ENCODE results near the gene CAMTA1. TPM values are rescaled to one million over a fixed set of nuclear protein-coding genes. Genes with fewer than 3 reads are reported as not detected.

Gene CAMTA1
- total RNA-seq, 1 donor = 56.1 TPM

GRCh38 chr1:7517611-7518330 lies 732.5 kb downstream of the CAMTA1 start:
- H3K4me3 ChIP-seq (ENCODE audit: low read depth, low read length) = no peak overlapping the region
- TF ChIP-seq CTCF (IDR thresholded peaks at IDR 0.05; ENCODE audit: insufficient read depth, low read depth, low read length) = no peak
- no peak for DNase-seq (ENCODE audit: low read depth)

- no peak for TF ChIP-seq CTCF (IDR thresholded peaks at IDR 0.05; ENCODE audit: insufficient read depth, low read depth, low read length)
- no peak for DNase-seq (ENCODE audit: low read depth)
Measured at GRCh38 chr1:7518411-7518810, 733.2 kb downstream of the CAMTA1 start.

GRCh38 chr1:7519181-7519860 lies 734.1 kb downstream of the CAMTA1 start:
- no peak overlapping the region for H3K4me3 ChIP-seq (ENCODE audit: low read depth, low read length)
- TF ChIP-seq CTCF (IDR thresholded peaks at IDR 0.05; ENCODE audit: insufficient read depth, low read depth, low read length) = no peak
- DNase-seq (ENCODE audit: low read depth) = no peak

More at GRCh38 chr1:7518411-7518810, 733.2 kb downstream of the CAMTA1 start:
- no peak overlapping the region for H3K4me3 ChIP-seq (ENCODE audit: low read depth, low read length)

GRCh38 chr1:7519861-7520395 lies 734.7 kb downstream of the CAMTA1 start:
- TF ChIP-seq CTCF (IDR thresholded peaks at IDR 0.05; ENCODE audit: insufficient read depth, low read depth, low read length) = no peak
- no peak for DNase-seq (ENCODE audit: low read depth)
- H3K4me3 ChIP-seq (ENCODE audit: low read depth, low read length) = no peak overlapping the region

- no peak for DNase-seq (ENCODE audit: low read depth)
- TF ChIP-seq CTCF (IDR thresholded peaks at IDR 0.05; ENCODE audit: insufficient read depth, low read depth, low read length) = no peak
- no peak overlapping the region for H3K4me3 ChIP-seq (ENCODE audit: low read depth, low read length)
Measured at GRCh38 chr1:7520496-7520895, 735.2 kb downstream of the CAMTA1 start.

GRCh38 chr1:7524341-7525337 lies 739.4 kb downstream of the CAMTA1 start:
- no peak overlapping the region for H3K4me3 ChIP-seq (ENCODE audit: low read depth, low read length)
- TF ChIP-seq CTCF (IDR thresholded peaks at IDR 0.05; ENCODE audit: insufficient read depth, low read depth, low read length) = no peak
- DNase-seq (ENCODE audit: low read depth) = no peak

All from fibroblast of villous mesenchyme (primary cell).